PFSK-1 (cell line): ENCODE measurements around the gene SYTL1.

Experiments
- FOXP2 ChIP-seq: optimal IDR thresholded peaks from 2 replicates; pipeline ENCODE3; 2011; ENCODE audit warnings: borderline replicate concordance, control low read depth, inconsistent platforms; ENCODE audit not compliant: insufficient read depth; ENCODE audit errors: extremely low read length, extremely low read depth
- POLR2AphosphoS5 ChIP-seq: IDR thresholded peaks from 2 replicates; pipeline ENCODE4 v1.6.1; 2012; ENCODE audit warnings: low read depth, mild to moderate bottlenecking, control low read depth, low read length, moderate library complexity
- REST ChIP-seq, 2 experiments: IDR thresholded peaks; 2 replicates each; pipeline versions ENCODE4 v1.6.1 to v1.8.0; 2011 to 2012; ENCODE audit warnings: low read depth in 2 of 2, low read length in 2 of 2, control low read depth in 1 of 2, inconsistent platforms in 1 of 2, mild to moderate bottlenecking in 1 of 2, moderate library complexity in 1 of 2; ENCODE audit not compliant: insufficient read depth in 1 of 2
- SIN3A ChIP-seq: IDR thresholded peaks from 2 replicates; pipeline ENCODE4 v1.6.1; 2012; ENCODE audit warnings: mild to moderate bottlenecking, low read length, moderate library complexity, borderline replicate concordance; ENCODE audit not compliant: insufficient read depth

DNA sequence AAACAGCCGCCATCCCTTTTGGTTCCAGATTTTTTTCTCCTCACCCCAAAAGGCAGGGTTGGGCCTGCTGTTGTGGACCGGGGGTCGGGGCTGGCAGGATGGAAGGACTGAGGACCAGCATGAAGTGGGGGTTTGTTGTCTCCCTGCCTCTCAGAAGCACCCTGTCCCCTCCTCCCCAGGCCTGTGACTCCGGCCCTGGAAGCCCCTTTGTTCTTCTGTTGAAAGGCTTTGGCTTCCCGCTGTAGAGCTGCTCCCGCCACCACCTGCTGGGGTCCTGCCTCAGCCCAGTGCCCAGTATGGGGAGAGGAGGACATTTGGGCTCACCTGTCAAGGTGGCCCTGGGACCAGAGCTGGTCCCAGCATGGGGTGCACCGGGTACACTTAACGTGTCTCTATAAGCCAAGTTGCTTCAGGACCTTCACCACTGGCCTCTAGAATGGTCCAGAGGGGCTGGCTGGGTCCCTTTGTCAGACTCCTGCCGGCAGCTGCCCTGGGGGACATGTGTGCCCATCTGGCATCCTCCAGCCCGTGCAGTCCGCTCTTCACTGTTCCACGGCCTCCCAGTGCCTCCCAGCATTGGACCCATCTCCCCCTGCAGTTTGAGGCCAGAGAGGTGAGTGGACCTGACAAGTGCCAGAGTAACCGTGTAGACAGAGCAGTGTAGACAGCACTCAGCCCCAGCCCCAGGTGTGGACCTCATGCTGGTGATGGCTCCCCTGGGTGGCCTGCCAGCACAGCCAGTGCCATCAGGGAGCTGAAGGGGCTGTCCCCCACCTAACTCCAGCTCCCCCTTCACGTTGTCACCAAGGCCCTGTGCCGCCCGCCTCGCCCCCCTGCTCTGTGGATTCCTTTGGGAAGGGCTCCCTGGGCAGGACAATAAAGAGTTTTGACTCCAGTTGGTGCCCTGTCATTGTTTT is 6.1 kb upstream of the SYTL1 start:
- TF ChIP-seq POLR2AphosphoS5 (no peak), SIN3A (no peak), FOXP2 (no peak), REST (IDR thresholded peaks at IDR 0.05; ENCODE audit: insufficient read depth in 1 of 2, low read depth in 2 of 2, low read length in 2 of 2) (no peak)
